SK-N-SH (cell line): ENCODE measurements around the gene SKI. TPM values are rescaled to one million over a fixed set of nuclear protein-coding genes. Genes with fewer than 3 reads are reported as not detected.

Experiments used
- CTCF ChIA-PET: fragments of 300-600, 350-600 bp; formaldehyde crosslinking; extraction: SDS; loops from one replicate; lab custom pipeline; 2021; lab: Yijun Ruan, JAX
- POLR2A ChIA-PET: fragments of 350-600 bp; sonication (Branson Sonifier 250); formaldehyde crosslinking; extraction: SDS; loops from one replicate; lab custom pipeline; 2020; ENCODE audit warnings: antibody characterized with exemption, inconsistent platforms; lab: Yijun Ruan, JAX
- DNase-seq: peaks from one replicate; pipeline ENCODE4 v3.0.0; 2012
- H2AFZ ChIP-seq: fragments of 200-600 bp; sonication (generic); 2 replicates; pipeline ENCODE4 v1.8.1; 2016; ENCODE audit warnings: antibody characterized with exemption, mild to moderate bottlenecking, low read depth
- H3F3A ChIP-seq: fragments of 200-600 bp; sonication (generic); replicated peaks from 2 replicates; pipeline ENCODE3; 2016; ENCODE audit warnings: antibody characterized with exemption, mild to moderate bottlenecking; ENCODE audit not compliant: insufficient read depth
- H3K27ac ChIP-seq, 2 experiments: fragments of 200-500 bp in 1 of 2; fragments of 200-600 bp in 1 of 2; sonication (Bioruptor generic) in 1 of 2; sonication (generic), shearing (Covaris generic) in 1 of 2; 2 replicates each; pipeline versions ENCODE4 v1.5.1 to v1.6.1; 2014 to 2016; ENCODE audit warnings: low read depth in 2 of 2, inconsistent platforms in 1 of 2, low read length in 1 of 2, mild to moderate bottlenecking in 1 of 2, mixed read lengths in 1 of 2
- H3K27me3 ChIP-seq: fragments of 200-600 bp; sonication (generic), shearing (Covaris generic); 2 replicates; pipeline ENCODE4 v1.6.1; 2016; ENCODE audit warnings: mixed run types; ENCODE audit not compliant: insufficient read depth
- H3K36me3 ChIP-seq, 2 experiments: fragments of 200-500 bp in 1 of 2; fragments of 200-600 bp in 1 of 2; sonication (Bioruptor generic) in 1 of 2; sonication (generic) in 1 of 2; replicated peaks in 1 of 2; 2 replicates each; pipeline versions ENCODE3 to v1.5.1; 2014 to 2016; ENCODE audit warnings: low read length in 1 of 2, mild to moderate bottlenecking in 1 of 2; ENCODE audit not compliant: insufficient read depth in 2 of 2, control insufficient read depth in 1 of 2
- H3K4me1 ChIP-seq, 2 experiments: fragments of 200-500 bp in 1 of 2; fragments of 200-600 bp in 1 of 2; sonication (Bioruptor generic) in 1 of 2; sonication (generic), shearing (Covaris generic) in 1 of 2; 2 replicates each; pipeline versions ENCODE4 v1.5.1 to v1.6.1; 2014 to 2016; ENCODE audit warnings: low read depth in 1 of 2, low read length in 1 of 2, mixed run types in 1 of 2; ENCODE audit not compliant: insufficient read depth in 2 of 2, control insufficient read depth in 1 of 2
- H3K4me2 ChIP-seq: fragments of 200-600 bp; sonication (generic), shearing (Covaris generic); 2 replicates; pipeline ENCODE4 v1.6.1; 2017; ENCODE audit warnings: mixed run types
- H3K4me3 ChIP-seq, 2 experiments: fragments of 200-500 bp in 1 of 2; fragments of 200-600 bp in 1 of 2; sonication (Bioruptor generic) in 1 of 2; sonication (generic), shearing (Covaris generic) in 1 of 2; 2 replicates each; pipeline versions ENCODE4 v1.5.1 to v1.8.1; 2014 to 2016; ENCODE audit warnings: low read depth in 2 of 2, inconsistent platforms in 1 of 2, low read length in 1 of 2, mild to moderate bottlenecking in 1 of 2, mixed read lengths in 1 of 2, moderate library complexity in 1 of 2
- H3K79me2 ChIP-seq: fragments of 200-600 bp; sonication (generic); 2 replicates; pipeline ENCODE4 v1.8.1; 2017; ENCODE audit warnings: mild to moderate bottlenecking; ENCODE audit not compliant: insufficient read depth
- H3K9ac ChIP-seq: fragments of 200-600 bp; sonication (generic); 2 replicates; pipeline ENCODE4 v1.6.1; 2017; ENCODE audit warnings: mixed run types
- H3K9me2 ChIP-seq: fragments of 200-600 bp; sonication (generic); 2 replicates; pipeline ENCODE4 v1.6.1; 2017; ENCODE audit warnings: mixed run types
- H3K9me3 ChIP-seq: fragments of 200-600 bp; sonication (generic); 2 replicates; pipeline ENCODE4 v1.6.1; 2017; ENCODE audit warnings: mixed run types, mild to moderate bottlenecking, moderate library complexity
- H4K20me1 ChIP-seq: fragments of 200-600 bp; sonication (generic); 2 replicates; pipeline ENCODE4 v1.6.1; 2017; ENCODE audit warnings: mild to moderate bottlenecking, mixed run types; ENCODE audit not compliant: insufficient read depth
- CHD2 ChIP-seq: fragments of 150-350 bp; IDR thresholded peaks from 2 replicates; pipeline ENCODE4 v1.6.1; 2018; ENCODE audit warnings: low read length; ENCODE audit not compliant: partially characterized antibody
- ELF1 ChIP-seq: IDR thresholded peaks from 2 replicates; pipeline ENCODE4 v1.4.0; 2012
- EP300 ChIP-seq, 2 experiments: IDR thresholded peaks; 2 replicates each; pipeline versions ENCODE4 v1.4.0 to v1.6.1; 2012; ENCODE audit warnings: borderline replicate concordance in 1 of 2, low read depth in 1 of 2, low read length in 1 of 2
- EZH2phosphoT487 ChIP-seq: fragments of 200-600 bp; sonication (generic); IDR thresholded peaks from 2 replicates; pipeline ENCODE4 v1.6.1; 2017; ENCODE audit warnings: low read depth, mixed run types, mild to moderate bottlenecking, antibody characterized with exemption, moderate library complexity, borderline replicate concordance
- FOXJ3 ChIP-seq: sonication (generic); formaldehyde crosslinking; IDR thresholded peaks from 2 replicates; pipeline ENCODE4 v1.5.1; 2020; ENCODE audit warnings: mild to moderate bottlenecking, missing genetic modification reagents
- FOXM1 ChIP-seq: IDR thresholded peaks from 2 replicates; pipeline ENCODE4 v1.4.0; 2012; ENCODE audit warnings: low read depth, mild to moderate bottlenecking
- GATA2 ChIP-seq: sonication (generic); formaldehyde crosslinking; IDR thresholded peaks from 2 replicates; pipeline ENCODE4 v1.5.0; 2020; ENCODE audit warnings: mild to moderate bottlenecking, missing genetic modification reagents
- JUND ChIP-seq: IDR thresholded peaks from 2 replicates; pipeline ENCODE4 v1.4.0; 2012
- MEF2A ChIP-seq: IDR thresholded peaks from 2 replicates; pipeline ENCODE4 v1.4.0; 2012; ENCODE audit warnings: low read depth, borderline replicate concordance
- MXI1 ChIP-seq: IDR thresholded peaks from 2 replicates; pipeline ENCODE4 v1.6.1; 2012; ENCODE audit warnings: mild to moderate bottlenecking, low read depth, low read length, improper control_type of control experiment
- NFIC ChIP-seq: IDR thresholded peaks from 2 replicates; pipeline ENCODE4 v1.4.0; 2012; ENCODE audit warnings: borderline replicate concordance
- NRF1 ChIP-seq: IDR thresholded peaks from 2 replicates; pipeline ENCODE4 v1.6.1; 2012; ENCODE audit warnings: low read depth, mild to moderate bottlenecking, low read length
- PBX3 ChIP-seq: IDR thresholded peaks from 2 replicates; pipeline ENCODE4; 2012
- POLR2AphosphoS5 ChIP-seq: IDR thresholded peaks from 2 replicates; pipeline ENCODE4 v1.6.1; 2012; ENCODE audit warnings: low read depth, low read length
- RCOR1 ChIP-seq: fragments of 150-350 bp; IDR thresholded peaks from 2 replicates; pipeline ENCODE4 v1.6.1; 2017; ENCODE audit warnings: antibody characterized with exemption, low read length
- RFX5 ChIP-seq: IDR thresholded peaks from 2 replicates; pipeline ENCODE4 v1.6.1; 2012; ENCODE audit warnings: mild to moderate bottlenecking, improper control_type of control experiment, low read length
- RXRA ChIP-seq: IDR thresholded peaks from 2 replicates; pipeline ENCODE4 v1.4.0; 2012; ENCODE audit warnings: low read depth, mild to moderate bottlenecking, borderline replicate concordance
- SIN3A ChIP-seq: IDR thresholded peaks from 2 replicates; pipeline ENCODE4 v1.6.1; 2012; ENCODE audit warnings: low read depth, mild to moderate bottlenecking, low read length, moderate library complexity, borderline replicate concordance
- SMC3 ChIP-seq: IDR thresholded peaks from 2 replicates; pipeline ENCODE4 v1.6.1; 2012; ENCODE audit warnings: low read depth, low read length, improper control_type of control experiment
- TAF1 ChIP-seq: IDR thresholded peaks from 2 replicates; pipeline ENCODE4 v1.6.1; 2012; ENCODE audit warnings: low read depth, mild to moderate bottlenecking, low read length, moderate library complexity, borderline replicate concordance
- TCF12 ChIP-seq: IDR thresholded peaks from 2 replicates; pipeline ENCODE4 v1.4.0; 2012
- TEAD4 ChIP-seq: IDR thresholded peaks from 2 replicates; pipeline ENCODE4 v1.4.0; 2012; ENCODE audit warnings: mild to moderate bottlenecking, borderline replicate concordance; ENCODE audit not compliant: insufficient read depth
- USF1 ChIP-seq: IDR thresholded peaks from 2 replicates; pipeline ENCODE4 v1.4.0; 2012; ENCODE audit warnings: low read depth, borderline replicate concordance
- YY1 ChIP-seq: IDR thresholded peaks from 2 replicates; pipeline ENCODE4 v1.4.0; 2012; ENCODE audit warnings: low read depth, mild to moderate bottlenecking
- whole genome bisulfite sequencing: methylation state at CpG from one replicate; pipeline ENCODE4 v1.1.6; 2017; ENCODE audit warnings: low lambda C conversion rate; 5-methylcytosine and 5-hydroxymethylcytosine counted together
- polyA plus RNA-seq, 3 experiments: library from polyadenylated mRNA; depleted of rRNA; stranded (reverse); fragments of >200 nt; gene quantifications; 2 replicates each; pipeline ENCODE4 v1.2.3, GENCODE V29; 2012
- TF ChIP-seq, protein P1 (sequence below): IDR thresholded peaks from 2 replicates; pipeline ENCODE4 v1.4.0; 2012; ENCODE audit warnings: low read depth
- TF ChIP-seq, protein P2 (sequence below): fragments of 150-350 bp; IDR thresholded peaks from 2 replicates; pipeline ENCODE4 v1.6.1; 2016; ENCODE audit warnings: mild to moderate bottlenecking, low read depth, low read length

SKI gene
- polyA plus RNA-seq, 1 of the 3 experiments (the other 2 are of a cell fraction), result 7.2 TPM

GRCh38 chr1:2198571-2198970 is 29.5 kb upstream of the SKI start:
- Histone ChIP-seq H3K9me3 (no peaks in the 10 kb centered on the region), H3K79me2 (peaks cover 4% of the 10 kb centered on the region; the same call in 1 of the 2 replicates), H3K4me1 (peaks cover 0 to 16% of the 10 kb centered on the region in 2 experiments; a peak in 1 of 4 replicates), H3K9me2 (no peaks in the 10 kb centered on the region), H3F3A (no peaks in the 10 kb centered on the region), H4K20me1 (no peaks in the 10 kb centered on the region), H3K27ac (peak overlapping the region in 1 of 2 experiments; percentile 71; a peak in 2 of 4 replicates), H3K4me3 (no peak overlapping the region), H3K4me2 (no peak overlapping the region), H2AFZ (no peak overlapping the region), H3K9ac (no peak overlapping the region), H3K36me3 (no peaks in the 10 kb centered on the region), H3K27me3 (no peaks in the 10 kb centered on the region)
- TF ChIP-seq, protein P1, sequence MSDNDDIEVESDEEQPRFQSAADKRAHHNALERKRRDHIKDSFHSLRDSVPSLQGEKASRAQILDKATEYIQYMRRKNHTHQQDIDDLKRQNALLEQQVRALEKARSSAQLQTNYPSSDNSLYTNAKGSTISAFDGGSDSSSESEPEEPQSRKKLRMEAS, result no peak
- TF ChIP-seq MEF2A, result no peak
- TF ChIP-seq FOXJ3 (CRISPR knock-in tag), result no peak
- TF ChIP-seq EP300 (IDR thresholded peaks at IDR 0.05; ENCODE audit: borderline replicate concordance in 1 of 2, low read depth in 1 of 2, low read length in 1 of 2), result no peak
- TF ChIP-seq, protein P2, sequence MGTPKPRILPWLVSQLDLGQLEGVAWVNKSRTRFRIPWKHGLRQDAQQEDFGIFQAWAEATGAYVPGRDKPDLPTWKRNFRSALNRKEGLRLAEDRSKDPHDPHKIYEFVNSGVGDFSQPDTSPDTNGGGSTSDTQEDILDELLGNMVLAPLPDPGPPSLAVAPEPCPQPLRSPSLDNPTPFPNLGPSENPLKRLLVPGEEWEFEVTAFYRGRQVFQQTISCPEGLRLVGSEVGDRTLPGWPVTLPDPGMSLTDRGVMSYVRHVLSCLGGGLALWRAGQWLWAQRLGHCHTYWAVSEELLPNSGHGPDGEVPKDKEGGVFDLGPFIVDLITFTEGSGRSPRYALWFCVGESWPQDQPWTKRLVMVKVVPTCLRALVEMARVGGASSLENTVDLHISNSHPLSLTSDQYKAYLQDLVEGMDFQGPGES, result no peak
- TF ChIP-seq JUND, result no peak
- TF ChIP-seq CHD2, result no peak
- TF ChIP-seq USF1, result no peak
- no peak for TF ChIP-seq RXRA
- no peak for TF ChIP-seq FOXM1
- no peak for TF ChIP-seq RCOR1
- no peak for TF ChIP-seq SMC3
- no peak for TF ChIP-seq YY1
- WGBS, result 92% methylated on average over 4 of the region's 11 CpGs
- no peak for DNase-seq
- POLR2A ChIA-PET, result interaction anchor here (1.3 kb wide), 1 partner anchor 183 kb away, joined by 5 read pairs; no protein-coding TSS in a partner anchor
- CTCF ChIA-PET, result interaction anchor here (0.6 to 11.4 kb wide), 2 partner anchors 117 to 182 kb away, joined by 3 to 292 read pairs; no protein-coding TSS in a partner anchor

GRCh38 chr1:2199042-2199810 is 28.9 kb upstream of the SKI start:
- Histone ChIP-seq H3K9ac (no peak overlapping the region), H4K20me1 (no peaks in the 10 kb centered on the region), H3K4me1 (peaks cover 0 to 22% of the 10 kb centered on the region in 2 experiments; a peak in 1 of 4 replicates), H3K9me3 (no peaks in the 10 kb centered on the region), H3K4me3 (peak overlapping the region in 1 of 2 experiments; percentile 33; a peak in 1 of 4 replicates), H3K4me2 (no peak overlapping the region), H3F3A (no peaks in the 10 kb centered on the region), H3K9me2 (no peaks in the 10 kb centered on the region), H3K36me3 (no peaks in the 10 kb centered on the region), H3K27ac (peak overlapping the region in 1 of 2 experiments; percentile 71; a peak in 2 of 4 replicates), H2AFZ (no peak overlapping the region), H3K79me2 (no peaks in the 10 kb centered on the region), H3K27me3 (no peaks in the 10 kb centered on the region)
- peak; percentile 83 for DNase-seq
- WGBS, result 77% methylated on average over 12 of the region's 24 CpGs
- CTCF ChIA-PET, result interaction anchor here (0.6 to 11.4 kb wide), 3 partner anchors 41 to 181 kb away, joined by 3 to 292 read pairs (median 4); no protein-coding TSS in a partner anchor
- POLR2A ChIA-PET, result interaction anchor here (0.7 to 1.3 kb wide), 2 partner anchors 183 to 185 kb away, joined by 4 to 5 read pairs; no protein-coding TSS in a partner anchor
- TF ChIP-seq RFX5 (0 out of 2 replicates have a peak, but pooled peaks have one; percentile 36), NRF1 (no peak), EZH2phosphoT487 (no peak), EP300 (IDR thresholded peaks at IDR 0.05; ENCODE audit: borderline replicate concordance in 1 of 2, low read depth in 1 of 2, low read length in 1 of 2) (no peak), TCF12 (no peak), ELF1 (no peak), MXI1 (peak; percentile 45; the same call in 1 of the 2 replicates), GATA2 (CRISPR knock-in tag) (0 out of 2 replicates have a peak, but pooled peaks have one; percentile 11), YY1 (no peak), TEAD4 (no peak), POLR2AphosphoS5 (no peak), SIN3A (no peak), NFIC (no peak), RXRA (no peak), PBX3 (no peak), TAF1 (no peak)
